Colonic mucosa (tissue), 4 donors: ENCODE measurements around the gene GJC1. TPM values are rescaled to one million over a fixed set of nuclear protein-coding genes. Genes with fewer than 3 reads are reported as not detected.
A peak's percentile ranks its signal among the peaks of the same experiment; 100 is the strongest.

Experiments used
- DNase-seq: peaks from one replicate; pipeline ENCODE4 v3.0.0-alpha.2; 2020
- H3K27ac ChIP-seq: fragments of 200-600 bp; one replicate; pipeline ENCODE4 v1.8.0; 2021
- H3K27me3 ChIP-seq: fragments of 200-600 bp; one replicate; pipeline ENCODE4 v1.8.0; 2021
- H3K36me3 ChIP-seq: fragments of 200-600 bp; one replicate; pipeline ENCODE4 v1.8.0; 2021
- H3K4me1 ChIP-seq: fragments of 200-600 bp; one replicate; pipeline ENCODE4 v1.8.0; 2021; ENCODE audit warnings: mild to moderate bottlenecking
- H3K4me3 ChIP-seq: fragments of 200-600 bp; one replicate; pipeline ENCODE4 v1.8.0; 2021
- H3K9ac ChIP-seq, 2 donors: one replicate each; pipeline ENCODE4 v1.7.0; 2013; ENCODE audit warnings: control low read depth in 2 of 2, low read depth in 2 of 2, low read length in 2 of 2
- H3K9me3 ChIP-seq: fragments of 200-600 bp; one replicate; pipeline ENCODE4 v1.8.0; 2021
- CTCF ChIP-seq: fragments of 200-600 bp; IDR thresholded peaks from one replicate; pipeline ENCODE4 v1.8.0; 2022; ENCODE audit warnings: antibody characterized with exemption, mild to moderate bottlenecking
- intact Hi-C: fragments of 100-400 bp; cut with DNase I; formaldehyde crosslinking; loops from one replicate; pipeline ENCODE4 v1.14.1; 2022
- total RNA-seq, 2 donors: library from RNA; stranded (reverse); fragmentation: NEBNext Ultra II Directional in 1 of 2; extraction: Animal tissue kit (Norgen Biotek cat#: 25700) in 1 of 2; gene quantifications; one replicate each; pipeline ENCODE4 v1.2.1, GENCODE V29; 2021
- donor health status: healthy.
- donor health status: DM: no; HTN: no; CAD: no.
- donor health status: DM: no; HTN: no; CAD: no.

The GJC1 gene
- total RNA-seq, 2 donors from 2014 or later: 1.1 to 8.2 TPM

DNA sequence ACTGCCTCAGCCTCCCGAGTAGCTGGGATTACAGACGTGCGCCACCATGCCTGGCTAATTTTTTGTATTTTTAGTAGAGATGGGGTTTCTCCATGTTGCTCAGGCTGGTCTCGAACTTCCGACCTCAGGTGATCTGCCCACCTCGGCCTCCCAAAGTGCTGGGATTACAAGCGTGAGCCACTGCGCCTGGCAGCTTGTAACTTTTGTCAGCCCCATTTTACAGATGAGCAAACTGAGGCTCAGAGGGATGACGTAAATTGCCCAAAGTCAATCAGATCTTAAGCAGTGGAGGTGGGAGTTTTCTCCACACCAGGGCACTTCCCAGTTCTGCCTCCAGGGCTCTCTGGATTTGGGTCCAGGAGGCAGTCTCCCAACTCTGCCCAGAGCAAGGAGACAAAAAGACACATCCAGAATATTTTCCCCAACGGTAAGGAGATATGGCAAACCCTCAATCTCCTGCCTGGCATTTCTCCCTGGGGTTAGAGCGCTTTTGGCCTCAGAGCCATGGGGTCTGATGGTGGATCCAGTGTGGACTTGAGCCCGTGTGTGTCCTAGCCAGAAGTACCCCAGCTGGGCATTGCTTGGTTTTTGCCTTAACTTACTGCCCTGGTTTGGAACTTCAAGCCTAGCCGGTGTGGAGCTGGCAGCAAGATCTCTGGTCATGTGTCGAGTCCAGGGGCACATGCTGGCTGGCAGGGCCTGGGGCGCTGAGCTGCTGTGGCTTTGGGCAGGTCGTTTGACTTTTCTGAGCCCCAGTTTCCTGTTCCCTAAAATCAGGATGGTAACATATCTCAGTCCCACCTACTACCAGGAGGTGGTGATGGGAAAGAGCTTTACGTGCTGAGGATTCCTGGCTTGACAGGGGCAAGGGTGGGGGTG lies 67.9 kb downstream of the GJC1 start:
- Histone ChIP-seq H3K36me3 (no peaks in the 10 kb centered on the region), H3K27ac (no peak overlapping the region), H3K4me1 (peaks cover 5% of the 10 kb centered on the region), H3K9me3 (no peaks in the 10 kb centered on the region), H3K4me3 (no peak overlapping the region), H3K9ac (no peak overlapping the region), H3K27me3 (peaks cover 23% of the 10 kb centered on the region)
- intact Hi-C loops: no loop called here
- no peak for TF ChIP-seq CTCF
- no peak for DNase-seq

DNA sequence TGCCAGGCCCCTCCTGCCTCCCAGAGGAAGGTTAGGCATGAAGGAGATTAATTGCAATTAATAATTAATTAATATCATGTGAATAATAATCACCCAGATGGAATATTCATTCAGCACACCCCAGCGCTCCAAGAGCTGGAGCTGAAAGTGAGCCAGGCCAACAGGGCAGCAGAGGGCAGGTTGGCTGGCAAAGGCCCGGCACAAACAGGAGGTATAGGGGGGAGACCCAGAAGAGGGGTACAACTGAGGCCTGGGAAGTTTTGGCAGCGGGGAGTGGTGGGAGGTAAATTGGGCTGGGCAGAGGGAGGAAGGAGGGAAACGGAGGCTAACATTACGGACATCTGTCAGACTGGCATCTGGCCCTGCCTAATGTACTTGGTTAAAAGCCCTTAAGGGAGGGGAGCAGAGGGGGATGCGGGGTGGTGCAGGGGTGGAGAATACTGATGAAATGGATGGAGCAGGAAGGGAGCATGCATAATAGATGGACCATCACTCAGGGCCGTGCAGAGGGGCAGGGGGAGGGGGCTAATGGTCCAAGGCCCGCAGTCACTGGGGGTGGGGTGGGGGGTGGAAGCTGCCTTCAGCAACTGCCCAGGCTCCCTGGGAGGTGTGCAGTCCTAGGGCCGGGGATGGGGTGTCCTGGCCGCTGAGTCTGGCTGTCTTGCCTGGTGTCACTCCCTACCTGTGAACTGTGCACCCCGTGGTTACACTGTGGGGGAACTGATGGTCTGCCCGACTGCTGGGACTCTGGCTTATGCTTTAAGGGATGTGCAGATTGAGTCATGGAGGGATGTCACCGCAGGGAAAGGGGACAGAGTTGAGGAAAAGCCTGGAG lies 69.4 kb downstream of the GJC1 start:
- Histone ChIP-seq H3K27me3 (peaks cover 23% of the 10 kb centered on the region), H3K4me3 (no peak overlapping the region), H3K9me3 (no peaks in the 10 kb centered on the region), H3K9ac (no peak overlapping the region), H3K27ac (no peak overlapping the region), H3K4me1 (peaks cover 5% of the 10 kb centered on the region), H3K36me3 (no peaks in the 10 kb centered on the region)
- no peak for TF ChIP-seq CTCF
- no peak for DNase-seq
- intact Hi-C loops: no loop called here

DNA sequence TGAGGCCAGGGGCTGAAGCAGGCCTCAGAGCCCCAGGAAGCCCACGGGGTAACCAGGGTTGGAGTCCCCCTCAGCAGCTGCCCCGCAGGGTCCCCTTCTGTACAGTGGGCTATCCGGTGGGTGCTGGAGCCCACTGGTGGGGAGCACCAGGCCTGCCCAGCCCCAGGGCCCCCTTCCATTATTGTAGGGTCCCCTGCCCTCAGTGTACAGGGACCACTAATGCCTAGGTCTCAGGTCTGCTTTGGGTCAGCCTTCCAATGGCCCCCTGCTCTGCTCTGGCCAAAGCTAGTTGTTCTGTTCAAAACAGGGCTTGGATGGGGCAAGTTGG lies 70.2 kb downstream of the GJC1 start:
- Histone ChIP-seq H3K4me1 (peaks cover 5% of the 10 kb centered on the region), H3K36me3 (no peaks in the 10 kb centered on the region), H3K9me3 (no peaks in the 10 kb centered on the region), H3K27me3 (peaks cover 23% of the 10 kb centered on the region), H3K27ac (no peak overlapping the region), H3K4me3 (no peak overlapping the region), H3K9ac (no peak overlapping the region)
- intact Hi-C loops: no loop called here
- no peak for TF ChIP-seq CTCF
- no peak for DNase-seq

- no peak for TF ChIP-seq CTCF
- Histone ChIP-seq H3K9me3 (no peaks in the 10 kb centered on the region), H3K4me3 (no peak overlapping the region), H3K4me1 (peaks cover 5% of the 10 kb centered on the region), H3K27me3 (peaks cover 23% of the 10 kb centered on the region), H3K36me3 (no peaks in the 10 kb centered on the region), H3K27ac (no peak overlapping the region), H3K9ac (no peak overlapping the region)
- intact Hi-C loops: no loop called here
- no peak for DNase-seq
Measured at GRCh38 chr17:44759086-44759915, 70.8 kb downstream of the GJC1 start.

DNA sequence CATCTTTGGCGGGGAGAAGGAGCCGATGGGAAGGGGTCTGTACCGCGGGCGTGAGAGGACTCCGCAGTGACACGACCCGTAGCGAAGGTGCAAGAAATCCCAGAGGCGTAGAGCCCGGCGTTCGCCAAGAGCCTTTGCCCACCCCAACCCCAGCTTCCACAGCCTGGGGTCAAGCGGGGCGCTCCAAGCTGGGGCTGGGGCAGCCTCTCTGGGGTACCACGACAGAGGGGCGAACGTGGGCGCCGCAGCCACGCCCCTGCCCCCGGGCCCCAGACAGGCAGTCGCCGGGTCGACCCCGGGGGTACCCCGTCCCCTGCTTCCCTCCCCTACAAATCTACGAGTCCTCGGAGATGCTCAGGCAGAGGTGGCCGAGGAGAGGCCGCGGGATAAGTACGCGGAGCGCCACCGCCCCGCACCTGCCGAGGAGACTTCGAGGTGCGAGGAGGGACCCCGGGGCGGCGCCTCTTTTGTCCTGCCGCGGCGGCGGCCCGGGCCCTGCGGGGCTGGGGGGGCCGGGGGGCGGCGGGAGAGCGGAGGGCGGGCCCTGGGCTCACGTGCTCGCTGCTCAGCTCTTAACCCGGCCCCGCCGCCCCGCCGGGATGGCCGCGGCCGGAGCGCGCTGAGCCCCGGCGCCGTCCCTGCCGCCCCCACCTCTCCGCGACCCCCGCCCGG lies 71.5 kb downstream of the GJC1 start, which contains the start of gene ADAM11:
TSS of gene ADAM11 (plus strand) at position 575 of the 672 bp plus-strand sequence. CDS start 212 bp downstream, outside the sequence.
- H3K9ac ChIP-seq: no peak within 1 kb of the TSS
- DNase-seq: no peak
- H3K27me3 ChIP-seq: peaks cover 23% of the 10 kb centered on the region
- peaks cover 5% of the 10 kb centered on the region for H3K4me1 ChIP-seq
- H3K4me3 ChIP-seq: peak within 1 kb of the TSS; percentile 17
- H3K9me3 ChIP-seq: no peaks in the 10 kb centered on the region
- TF ChIP-seq CTCF: no peak
- intact Hi-C loops: no loop called here
- H3K36me3 ChIP-seq: no peaks in the 10 kb centered on the region
- H3K27ac ChIP-seq: no peak within 1 kb of the TSS
